NK-92 (cell line): ENCODE measurements around the gene SEC22A.

Source experiments
- DNase-seq: peaks from one replicate; lab custom pipeline; 2025; ENCODE audit not compliant: unreplicated experiment; lab: John Stamatoyannopoulos, UW

The SEC22A gene

GRCh38 chr3:123262226-123262625 is 60.5 kb downstream of the SEC22A start:
- DNase-seq = no peak

GRCh38 chr3:123262868-123263267 is 61.1 kb downstream of the SEC22A start:
- DNase-seq = no peak

- no peak for DNase-seq
Measured at GRCh38 chr3:123263941-123264340, 62.2 kb downstream of the SEC22A start.

- no peak for DNase-seq
Measured at GRCh38 chr3:123267821-123268220, 66.1 kb downstream of the SEC22A start.

GRCh38 chr3:123270818-123271217 is 69.1 kb downstream of the SEC22A start:
- no peak for DNase-seq

GRCh38 chr3:123271466-123272159 is 69.9 kb downstream of the SEC22A start:
- DNase-seq = no peak

- DNase-seq = no peak
Measured at GRCh38 chr3:123272547-123272946, 70.8 kb downstream of the SEC22A start.

- no peak for DNase-seq
Measured at GRCh38 chr3:123275691-123276090, 73.9 kb downstream of the SEC22A start.

- no peak for DNase-seq
Measured at GRCh38 chr3:123276346-123277006, 74.7 kb downstream of the SEC22A start.

GRCh38 chr3:123277106-123277505 is 75.4 kb downstream of the SEC22A start:
- DNase-seq = no peak

GRCh38 chr3:123278446-123278845 is 76.7 kb downstream of the SEC22A start:
- no peak for DNase-seq

- DNase-seq = no peak
Measured at GRCh38 chr3:123279121-123279520, 77.4 kb downstream of the SEC22A start.

GRCh38 chr3:123281406-123281805 is 79.7 kb downstream of the SEC22A start:
- DNase-seq = no peak

- no peak for DNase-seq
Measured at GRCh38 chr3:123281929-123282328, 80.2 kb downstream of the SEC22A start.

- DNase-seq = no peak
Measured at GRCh38 chr3:123282461-123282860, 80.7 kb downstream of the SEC22A start.

- no peak for DNase-seq
Measured at GRCh38 chr3:123283074-123283473, 81.3 kb downstream of the SEC22A start.

- DNase-seq = no peak
Measured at GRCh38 chr3:123283657-123284398, 82.1 kb downstream of the SEC22A start.

GRCh38 chr3:123284399-123285010 is 82.8 kb downstream of the SEC22A start:
- DNase-seq = no peak

- DNase-seq = no peak
Measured at GRCh38 chr3:123285066-123285465, 83.3 kb downstream of the SEC22A start.

GRCh38 chr3:123285479-123285878 is 83.7 kb downstream of the SEC22A start:
- DNase-seq = no peak

GRCh38 chr3:123285931-123286307 is 84.2 kb downstream of the SEC22A start:
- DNase-seq = no peak
